ENCODE data around the gene HADHB. TPM values are rescaled to one million over a fixed set of nuclear protein-coding genes. Genes with fewer than 3 reads are reported as not detected.
"Not testable (repeated sequence)": the region's sequence is repeated elsewhere in the genome, so short reads cannot be mapped to it uniquely, and the experiment has no call there.

The HADHB gene
- polyA plus RNA-seq, 6 donors from 2014 or later, result 97.7 to 133 (median 110) TPM

DNA sequence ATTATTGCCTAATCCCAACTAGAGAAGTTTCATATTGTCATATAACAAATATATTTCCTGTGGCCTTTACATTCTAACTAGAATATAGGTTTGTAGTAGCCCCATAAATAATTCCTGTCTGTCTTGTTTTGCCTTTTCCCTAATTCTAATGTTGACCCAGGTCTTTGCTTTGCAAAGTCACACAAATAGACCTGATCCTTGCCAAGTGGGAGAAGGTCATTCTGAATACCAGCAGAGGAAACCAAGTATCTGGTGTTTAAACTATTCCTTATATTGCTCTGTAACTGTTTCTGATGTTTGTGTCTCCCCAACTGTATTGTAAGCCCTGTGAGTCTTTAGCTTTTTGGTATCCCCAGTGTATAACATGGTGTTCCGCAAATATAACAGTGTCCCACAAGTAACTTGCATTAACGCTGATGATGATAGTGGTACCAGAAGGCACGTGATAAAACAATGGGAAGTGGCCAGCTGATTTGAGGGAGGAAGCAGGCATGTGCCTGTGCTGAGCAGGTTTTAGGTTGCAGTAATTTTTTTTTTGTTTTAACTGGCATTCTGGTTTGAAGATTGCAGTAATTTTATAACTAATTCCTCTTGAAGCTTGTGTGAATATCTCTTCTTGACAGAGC, 11.1 kb downstream of the HADHB start:
- no peak overlapping the region for H3K4me3 Mint-ChIP-seq
- H3K9me3 Mint-ChIP-seq, result no peaks in the 10 kb centered on the region
- peaks cover 0 to 15% of the 10 kb centered on the region in 2 donors for H3K36me3 Mint-ChIP-seq
- ATAC-seq (ENCODE audit: low read depth in 2 of 2) (no peak), DNase-seq (no peak)
- peaks cover 10 to 17% (median 16%) of the 10 kb centered on the region in 3 donors for H3K4me1 Mint-ChIP-seq
- H3K27ac Mint-ChIP-seq, result peak overlapping the region in 2 of 6 donors; percentile 39 to 47
- no peaks in the 10 kb centered on the region for H3K27me3 Mint-ChIP-seq

DNA sequence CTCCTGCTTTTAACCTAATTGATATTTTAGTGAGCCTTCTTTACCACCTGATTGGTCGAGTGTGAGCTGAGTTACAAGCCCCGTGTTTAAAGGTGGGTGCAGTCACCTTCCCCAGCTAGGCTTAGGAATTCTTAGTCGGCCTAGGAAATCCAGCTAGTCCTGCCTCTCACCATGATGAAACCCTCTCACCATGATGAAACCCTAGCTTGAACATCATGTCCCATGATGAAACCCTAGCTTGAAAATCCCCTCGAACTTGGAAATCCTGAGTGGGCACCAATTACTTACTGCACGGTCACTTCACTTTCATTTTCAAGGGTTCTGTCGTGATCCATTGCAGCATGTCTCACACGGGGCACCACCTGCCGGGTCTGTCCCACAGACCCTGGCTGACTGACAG, 14.1 kb downstream of the HADHB start:
- peaks cover 0 to 19% of the 10 kb centered on the region in 2 donors for H3K36me3 Mint-ChIP-seq
- DNase-seq; H3K4me1 Mint-ChIP-seq; H3K27me3 Mint-ChIP-seq; H3K4me3 Mint-ChIP-seq; H3K9me3 Mint-ChIP-seq; ATAC-seq (ENCODE audit: low read depth in 2 of 2): not testable (repeated sequence)
- peak overlapping the region in 1 of 6 donors; percentile 33 for H3K27ac Mint-ChIP-seq

DNA sequence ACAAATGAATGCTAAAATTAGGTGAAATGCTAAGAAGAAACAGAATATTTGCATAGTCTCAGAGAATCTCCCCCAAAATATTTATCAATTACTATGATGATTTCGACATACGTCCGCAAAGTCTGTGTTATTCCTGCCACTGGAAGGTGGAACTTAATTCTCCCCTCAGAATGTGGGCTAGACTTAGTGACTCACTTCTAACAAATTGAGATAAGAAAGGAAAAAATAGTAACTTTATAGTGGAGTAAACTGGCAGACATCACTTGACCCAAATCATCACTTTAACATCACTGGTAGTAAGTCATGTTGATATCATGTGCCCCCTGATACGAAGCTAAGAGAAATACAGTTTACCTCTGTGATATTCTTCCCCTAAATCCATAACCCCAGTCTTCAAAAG, 23.5 kb downstream of the HADHB start:
- peak overlapping the region in 2 of 6 donors; percentile 11 to 30 for H3K27ac Mint-ChIP-seq
- no peaks in the 10 kb centered on the region for H3K27me3 Mint-ChIP-seq
- no peak overlapping the region for H3K4me3 Mint-ChIP-seq
- DNase-seq (no peak), ATAC-seq (ENCODE audit: low read depth in 2 of 2) (no peak)
- H3K36me3 Mint-ChIP-seq, result peaks cover 0 to 10% of the 10 kb centered on the region in 2 donors
- no peaks in the 10 kb centered on the region for H3K9me3 Mint-ChIP-seq
- H3K4me1 Mint-ChIP-seq, result peaks cover 0 to 7% (median 0%) of the 10 kb centered on the region in 3 donors

DNA sequence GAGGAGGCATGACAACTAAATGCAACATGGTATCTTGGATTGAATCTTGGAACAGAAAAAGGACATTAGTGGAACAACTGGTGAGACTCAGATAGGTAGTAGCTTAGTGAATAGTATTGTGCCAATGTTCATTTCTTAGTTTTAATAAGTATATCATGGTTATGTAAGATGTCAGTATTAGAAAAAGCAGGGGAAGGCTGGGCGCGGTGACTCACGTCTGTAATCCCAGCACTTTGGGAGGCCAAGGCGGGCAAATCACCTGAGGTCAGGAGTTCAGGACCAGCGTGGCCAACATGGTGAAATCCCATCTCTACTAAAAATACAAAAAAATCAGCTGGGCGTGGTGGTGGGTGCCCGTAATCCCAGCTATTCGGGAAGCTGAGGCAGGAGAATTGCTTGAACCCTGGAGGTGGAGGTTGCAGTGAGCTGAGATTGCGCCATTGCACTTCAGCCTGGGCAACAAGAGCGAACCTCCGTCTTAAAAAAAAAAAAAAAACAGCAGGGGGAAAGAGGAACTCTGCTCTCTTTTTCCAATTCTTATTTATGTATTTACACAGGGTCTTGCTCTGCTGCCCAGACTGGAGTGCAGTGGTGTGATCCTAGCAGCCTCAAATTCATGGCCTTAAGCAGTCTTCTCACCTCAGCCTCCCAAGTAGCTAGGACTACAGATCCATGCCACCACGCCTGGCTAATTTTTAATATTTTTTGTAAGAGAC, 24.1 kb downstream of the HADHB start:
- DNase-seq; H3K36me3 Mint-ChIP-seq; H3K4me1 Mint-ChIP-seq; H3K4me3 Mint-ChIP-seq; H3K27me3 Mint-ChIP-seq; ATAC-seq (ENCODE audit: low read depth in 2 of 2); H3K9me3 Mint-ChIP-seq: not testable (repeated sequence)
- H3K27ac Mint-ChIP-seq, result peak overlapping the region in 2 of 6 donors; percentile 11 to 30

DNA sequence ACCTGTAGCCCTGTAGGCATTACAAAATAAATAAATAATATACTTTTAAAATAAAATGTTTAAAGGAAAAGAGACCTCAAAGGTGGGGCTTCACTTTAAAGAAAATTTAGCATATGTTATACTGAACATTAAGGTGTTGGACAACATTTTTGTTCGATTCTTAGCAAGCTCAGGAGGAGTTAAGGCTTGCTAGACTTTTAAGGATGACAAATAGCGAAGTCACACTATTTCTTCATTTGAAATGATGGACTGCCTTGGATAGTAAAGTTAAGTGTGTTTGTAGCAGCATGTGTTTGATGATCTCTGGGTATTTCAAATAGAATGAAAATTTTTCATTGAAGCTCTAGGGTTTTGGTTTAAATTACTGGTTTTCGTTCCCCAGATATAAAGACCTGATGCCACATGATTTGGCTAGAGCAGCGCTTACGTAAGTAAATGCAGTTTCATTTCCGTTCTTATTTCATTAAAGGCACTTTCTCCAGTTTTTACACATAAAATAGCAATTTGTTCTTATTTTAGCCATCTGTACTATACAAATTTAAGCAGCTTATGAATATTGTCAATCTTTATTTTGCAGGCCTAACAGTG, 24.9 kb downstream of the HADHB start:
- H3K27me3 Mint-ChIP-seq, result no peaks in the 10 kb centered on the region
- H3K4me3 Mint-ChIP-seq, result no peak overlapping the region
- no peaks in the 10 kb centered on the region for H3K9me3 Mint-ChIP-seq
- H3K27ac Mint-ChIP-seq, result peak overlapping the region in 1 of 6 donors; percentile 15
- peaks cover 0 to 7% (median 0%) of the 10 kb centered on the region in 3 donors for H3K4me1 Mint-ChIP-seq
- H3K36me3 Mint-ChIP-seq, result peaks cover 0 to 4% of the 10 kb centered on the region in 2 donors
- DNase-seq (no peak), ATAC-seq (ENCODE audit: low read depth in 2 of 2) (peak; percentile 33 to 61)

DNA sequence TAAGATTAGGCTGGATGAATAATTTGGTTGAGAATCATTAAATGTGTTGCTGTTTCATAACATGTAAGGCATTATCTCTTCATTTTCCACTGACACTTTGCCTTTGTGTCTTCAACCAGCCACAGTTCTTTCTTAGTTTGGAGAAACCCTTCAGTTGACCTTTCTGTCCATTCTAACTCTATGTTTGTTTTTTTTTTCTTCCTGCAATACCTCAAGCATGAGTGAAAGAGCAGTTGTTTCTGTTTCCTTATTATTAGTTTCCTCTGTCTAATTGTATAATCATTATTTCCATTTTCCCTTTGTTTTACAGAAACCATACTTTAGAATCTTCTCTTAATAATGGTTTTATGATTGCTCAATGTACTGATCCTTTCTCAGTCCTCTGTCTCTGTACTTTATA, 25.6 kb downstream of the HADHB start:
- H3K27me3 Mint-ChIP-seq, result no peaks in the 10 kb centered on the region
- H3K36me3 Mint-ChIP-seq, result peaks cover 0 to 4% of the 10 kb centered on the region in 2 donors
- no peak for DNase-seq
- H3K27ac Mint-ChIP-seq, result peak overlapping the region in 3 of 6 donors; percentile 30 to 35 (median 35)
- ATAC-seq (ENCODE audit: low read depth in 2 of 2), result no peak
- peaks cover 0 to 7% (median 0%) of the 10 kb centered on the region in 3 donors for H3K4me1 Mint-ChIP-seq
- no peaks in the 10 kb centered on the region for H3K9me3 Mint-ChIP-seq
- no peak overlapping the region for H3K4me3 Mint-ChIP-seq

DNA sequence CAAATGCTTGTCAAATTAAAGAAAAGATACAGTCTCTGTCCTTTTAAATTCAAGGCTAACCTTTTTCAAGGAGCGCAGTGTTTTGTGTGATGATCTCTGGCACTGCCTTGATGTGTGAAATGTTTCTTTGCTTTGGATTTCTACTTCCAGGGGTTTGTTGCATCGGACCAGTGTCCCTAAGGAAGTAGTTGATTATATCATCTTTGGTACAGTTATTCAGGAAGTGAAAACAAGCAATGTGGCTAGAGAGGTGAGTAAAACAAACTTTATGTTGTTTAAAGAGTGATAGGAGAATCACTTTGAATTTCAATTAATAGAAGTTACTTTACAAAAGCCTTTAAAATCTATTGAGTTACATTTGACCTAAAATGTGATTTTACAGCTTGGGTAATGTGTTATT, 28.8 kb downstream of the HADHB start:
- Mint-ChIP-seq H3K4me3 (no peak overlapping the region), H3K27ac (no peak overlapping the region), H3K4me1 (peaks cover 0 to 7% (median 0%) of the 10 kb centered on the region in 3 donors), H3K36me3 (peaks cover 0 to 11% of the 10 kb centered on the region in 2 donors), H3K9me3 (no peaks in the 10 kb centered on the region), H3K27me3 (no peaks in the 10 kb centered on the region)
- ATAC-seq (ENCODE audit: low read depth in 2 of 2) (no peak), DNase-seq (no peak)

DNA sequence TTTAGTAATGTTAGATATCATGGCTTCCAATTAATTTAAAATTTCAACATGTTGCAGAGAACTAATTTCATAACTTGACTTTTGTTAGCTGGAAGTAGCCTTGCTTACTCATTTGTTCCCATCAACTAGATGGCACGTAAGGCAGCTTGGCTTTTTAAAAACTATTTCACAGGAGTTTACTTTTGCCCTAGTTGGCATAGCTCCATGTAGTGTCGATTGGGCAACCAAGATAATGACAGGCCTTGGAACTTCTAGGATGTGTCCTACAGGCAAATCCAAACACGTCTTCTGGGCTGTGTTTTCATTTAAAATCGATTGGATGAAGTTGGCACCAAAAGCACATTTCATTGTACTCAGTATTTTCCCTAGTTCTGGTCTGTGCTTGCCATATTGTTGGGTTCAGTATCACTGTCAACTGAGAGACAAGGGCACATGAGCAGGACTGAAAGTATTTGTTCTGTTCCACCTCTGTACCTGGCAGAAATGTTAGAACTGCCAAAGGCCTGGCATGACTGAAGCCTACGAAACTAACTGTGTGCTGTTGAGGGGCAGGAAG, 29.4 kb downstream of the HADHB start:
- Mint-ChIP-seq H3K4me3 (no peak overlapping the region), H3K27ac (no peak overlapping the region), H3K9me3 (no peaks in the 10 kb centered on the region), H3K27me3 (no peaks in the 10 kb centered on the region), H3K36me3 (peaks cover 0 to 14% of the 10 kb centered on the region in 2 donors), H3K4me1 (peaks cover 0 to 7% (median 0%) of the 10 kb centered on the region in 3 donors)
- no peak for DNase-seq
- no peak for ATAC-seq (ENCODE audit: low read depth in 2 of 2)

DNA sequence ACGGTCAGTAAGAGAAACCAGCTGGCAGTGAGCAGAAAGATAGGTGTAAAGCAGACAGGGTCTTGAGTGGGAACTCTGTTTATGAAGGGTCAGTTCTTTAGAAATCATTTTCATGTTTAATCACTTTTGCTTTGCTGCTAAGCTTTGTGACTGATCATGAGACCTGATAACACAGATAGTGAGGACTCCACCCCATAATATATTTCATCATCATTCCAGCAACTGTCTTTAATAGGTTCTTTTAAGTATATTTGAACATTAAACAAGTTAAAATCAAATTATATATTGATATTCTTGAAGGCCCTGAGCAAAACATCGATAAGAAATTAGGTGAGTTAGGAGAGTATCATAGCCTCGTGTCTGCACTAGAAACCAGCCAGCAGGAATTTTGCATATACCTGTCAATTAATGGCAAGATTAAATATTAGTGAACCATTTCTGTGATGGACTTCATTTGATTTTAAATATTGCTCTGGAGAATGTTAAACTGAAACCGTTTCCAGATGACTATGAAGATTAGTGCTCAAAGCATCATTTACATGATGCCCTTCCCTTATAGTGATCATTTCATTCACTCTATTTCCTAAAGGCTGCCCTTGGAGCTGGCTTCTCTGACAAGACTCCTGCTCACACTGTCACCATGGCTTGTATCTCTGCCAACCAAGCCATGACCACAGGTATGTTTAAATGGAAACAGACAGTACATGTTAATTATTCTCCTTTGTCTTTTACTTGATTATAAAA, 31.9 kb downstream of the HADHB start:
- no peak for ATAC-seq (ENCODE audit: low read depth in 2 of 2)
- Mint-ChIP-seq H3K4me3 (no peak overlapping the region), H3K27me3 (no peaks in the 10 kb centered on the region), H3K9me3 (no peaks in the 10 kb centered on the region), H3K36me3 (peaks cover 15% of the 10 kb centered on the region in 2 donors), H3K4me1 (no peaks in the 10 kb centered on the region), H3K27ac (peak overlapping the region in 2 of 6 donors; percentile 52 to 60)
- no peak for DNase-seq

DNA sequence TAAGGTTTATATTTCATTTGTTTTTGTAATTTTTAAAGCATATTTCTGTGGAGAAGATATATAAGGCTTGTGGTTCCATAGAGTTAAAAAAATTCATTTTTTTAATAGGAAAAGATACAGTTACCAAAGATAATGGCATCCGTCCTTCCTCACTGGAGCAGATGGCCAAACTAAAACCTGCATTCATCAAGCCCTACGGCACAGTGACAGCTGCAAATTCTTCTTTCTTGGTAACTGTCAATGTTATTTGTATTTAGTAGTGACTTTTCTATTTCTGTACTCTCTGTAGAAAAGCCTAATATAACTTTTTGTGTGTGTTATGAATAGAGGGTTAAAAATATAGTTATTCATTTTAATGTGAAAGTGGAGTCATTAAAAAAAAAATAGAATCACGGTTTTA, 35.1 kb downstream of the HADHB start:
- no peak overlapping the region for H3K27ac Mint-ChIP-seq
- peaks cover 24 to 36% of the 10 kb centered on the region in 2 donors for H3K36me3 Mint-ChIP-seq
- DNase-seq (no peak), ATAC-seq (ENCODE audit: low read depth in 2 of 2) (no peak)
- H3K4me1 Mint-ChIP-seq, result no peaks in the 10 kb centered on the region
- no peak overlapping the region for H3K4me3 Mint-ChIP-seq
- H3K9me3 Mint-ChIP-seq, result no peaks in the 10 kb centered on the region
- no peaks in the 10 kb centered on the region for H3K27me3 Mint-ChIP-seq

DNA sequence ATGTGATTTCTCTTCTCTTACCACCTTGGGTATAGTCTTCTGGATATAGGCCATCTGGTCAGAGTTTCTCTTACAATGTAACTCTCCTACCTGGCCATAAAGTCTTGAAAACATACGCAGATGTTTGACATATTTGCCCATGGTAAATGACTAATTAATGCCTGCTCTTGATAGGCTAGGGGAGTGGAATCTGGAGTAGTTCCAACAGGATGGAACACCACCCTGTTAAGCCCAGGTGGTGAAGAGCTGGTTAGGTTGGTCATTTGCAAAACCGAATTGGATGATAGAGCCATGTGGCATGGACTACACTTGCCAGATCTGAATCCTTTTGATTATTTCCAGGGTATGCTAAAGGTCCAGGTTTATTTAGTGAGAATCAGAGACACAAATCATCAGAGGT, 36.5 kb downstream of the HADHB start:
- H3K27ac Mint-ChIP-seq, result no peak overlapping the region
- peaks cover 28 to 36% of the 10 kb centered on the region in 2 donors for H3K36me3 Mint-ChIP-seq
- no peaks in the 10 kb centered on the region for H3K4me1 Mint-ChIP-seq
- DNase-seq (no peak), ATAC-seq (ENCODE audit: low read depth in 2 of 2) (no peak)
- H3K4me3 Mint-ChIP-seq, result no peak overlapping the region
- H3K27me3 Mint-ChIP-seq, result no peaks in the 10 kb centered on the region
- H3K9me3 Mint-ChIP-seq, result no peaks in the 10 kb centered on the region

DNA sequence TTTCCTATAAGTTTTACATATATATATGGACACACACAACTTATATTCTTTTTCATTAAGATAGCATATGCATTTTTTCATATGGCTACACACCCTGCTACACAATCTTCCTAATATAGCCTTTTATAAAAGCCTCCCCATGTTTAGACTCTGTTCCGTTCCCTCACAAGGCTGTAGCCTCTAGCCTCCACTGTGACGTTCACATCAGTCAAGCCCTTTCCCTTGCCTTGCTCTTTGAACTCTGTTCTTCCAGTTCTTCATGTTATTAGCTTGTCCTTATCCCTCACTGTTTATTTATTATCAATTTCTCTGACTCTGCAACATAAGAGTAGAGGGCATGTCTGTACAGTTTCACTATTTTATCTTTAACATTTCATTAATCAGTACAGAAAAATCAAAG, 38.9 kb downstream of the HADHB start:
- H3K36me3 Mint-ChIP-seq, result peaks cover 20 to 43% of the 10 kb centered on the region in 2 donors
- H3K27ac Mint-ChIP-seq, result peak overlapping the region in 1 of 6 donors; percentile 4
- no peak overlapping the region for H3K4me3 Mint-ChIP-seq
- ATAC-seq (ENCODE audit: low read depth in 2 of 2) (no peak), DNase-seq (no peak)
- no peaks in the 10 kb centered on the region for H3K4me1 Mint-ChIP-seq
- H3K9me3 Mint-ChIP-seq, result no peaks in the 10 kb centered on the region
- H3K27me3 Mint-ChIP-seq, result no peaks in the 10 kb centered on the region

DNA sequence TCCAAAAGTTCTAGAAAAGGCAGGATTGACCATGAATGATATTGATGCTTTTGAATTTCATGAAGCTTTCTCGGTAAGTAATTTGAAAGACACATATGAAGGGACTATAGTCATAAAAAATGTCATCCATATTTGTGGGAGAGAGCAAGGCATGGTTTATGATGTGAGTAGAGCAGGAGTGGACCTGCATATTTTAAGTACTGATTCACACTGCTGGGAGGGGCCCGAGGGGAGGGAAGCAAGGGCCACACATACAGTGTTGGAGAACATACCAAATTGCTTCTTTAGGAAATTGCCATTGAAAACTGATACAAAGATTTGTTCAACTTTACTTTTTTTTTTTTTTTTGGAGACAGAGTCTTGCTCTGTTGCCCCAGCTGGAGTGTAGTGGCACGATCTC, 39.4 kb downstream of the HADHB start:
- peak overlapping the region in 1 of 6 donors; percentile 55 for H3K27ac Mint-ChIP-seq
- DNase-seq (no peak), ATAC-seq (ENCODE audit: low read depth in 2 of 2) (no peak)
- H3K36me3 Mint-ChIP-seq, result peaks cover 18 to 43% of the 10 kb centered on the region in 2 donors
- H3K27me3 Mint-ChIP-seq, result no peaks in the 10 kb centered on the region
- no peaks in the 10 kb centered on the region for H3K9me3 Mint-ChIP-seq
- no peaks in the 10 kb centered on the region for H3K4me1 Mint-ChIP-seq
- no peak overlapping the region for H3K4me3 Mint-ChIP-seq
